ENCODE measurements around the gene ADAMTS20.
"Not testable (repeated sequence)": the region's sequence is repeated elsewhere in the genome, so short reads cannot be mapped to it uniquely, and the experiment has no call there.

ADAMTS20 gene

GRCh38 chr12:43381879-43382278, 170.1 kb downstream of the ADAMTS20 start:
- TF ChIP-seq NFRKB (IDR thresholded peaks at IDR 0.05) = no peak
- DNase-seq (ENCODE audit: extremely low spot score) = no peak
- CTCF ChIA-PET = no interaction called here
- POLR2A ChIA-PET = no interaction called here

- DNase-seq (ENCODE audit: extremely low spot score) = no peak
- ChIA-PET CTCF (no interaction called here), POLR2A (no interaction called here)
- TF ChIP-seq ZNF384 (IDR thresholded peaks at IDR 0.05) (no peak), HDGF (IDR thresholded peaks at IDR 0.05; ENCODE audit: borderline replicate concordance) (no peak), FOXM1 (IDR thresholded peaks at IDR 0.05; ENCODE audit: borderline replicate concordance) (no peak), ELF4 (IDR thresholded peaks at IDR 0.05) (no peak), ARNT (IDR thresholded peaks at IDR 0.05) (no peak), SUZ12 (IDR thresholded peaks at IDR 0.05) (no peak), L3MBTL2 (conservative IDR thresholded peaks at IDR 0.05) (no peak), FOXK2 (IDR thresholded peaks at IDR 0.05) (no peak), PKNOX1 (IDR thresholded peaks at IDR 0.05) (no peak), NFRKB (IDR thresholded peaks at IDR 0.05) (no peak), SP1 (IDR thresholded peaks at IDR 0.05) (no peak), CTBP1 (IDR thresholded peaks at IDR 0.05; ENCODE audit: borderline replicate concordance) (no peak), LEF1 (IDR thresholded peaks at IDR 0.05; ENCODE audit: borderline replicate concordance) (no peak), TARDBP (IDR thresholded peaks at IDR 0.05) (no peak), FOXA1 (IDR thresholded peaks at IDR 0.05) (no peak), BHLHE40 (IDR thresholded peaks at IDR 0.05; ENCODE audit: borderline replicate concordance) (no peak)
These were observed 173.6 kb downstream of the ADAMTS20 start for GRCh38 chr12:43378448-43378847.

- TF ChIP-seq L3MBTL2 (conservative IDR thresholded peaks at IDR 0.05) (no peak), HDGF (IDR thresholded peaks at IDR 0.05; ENCODE audit: borderline replicate concordance) (no peak), CTBP1 (IDR thresholded peaks at IDR 0.05; ENCODE audit: borderline replicate concordance) (no peak), FOXM1 (IDR thresholded peaks at IDR 0.05; ENCODE audit: borderline replicate concordance) (no peak), ELF4 (IDR thresholded peaks at IDR 0.05) (no peak), ZNF384 (IDR thresholded peaks at IDR 0.05) (no peak), LEF1 (IDR thresholded peaks at IDR 0.05; ENCODE audit: borderline replicate concordance) (no peak), TARDBP (IDR thresholded peaks at IDR 0.05) (no peak), FOXA1 (IDR thresholded peaks at IDR 0.05) (no peak), ARNT (IDR thresholded peaks at IDR 0.05) (no peak), BHLHE40 (IDR thresholded peaks at IDR 0.05; ENCODE audit: borderline replicate concordance) (no peak), SP1 (IDR thresholded peaks at IDR 0.05) (no peak), FOXK2 (IDR thresholded peaks at IDR 0.05) (no peak), PKNOX1 (IDR thresholded peaks at IDR 0.05) (no peak), SUZ12 (IDR thresholded peaks at IDR 0.05) (no peak), NFRKB (IDR thresholded peaks at IDR 0.05) (no peak)
- ChIA-PET POLR2A (no interaction called here), CTCF (no interaction called here)
- DNase-seq (ENCODE audit: extremely low spot score) = no peak
These were observed 181.7 kb downstream of the ADAMTS20 start for GRCh38 chr12:43370263-43370662.

GRCh38 chr12:43362910-43363694, 188.9 kb downstream of the ADAMTS20 start:
- ChIA-PET POLR2A (no interaction called here), CTCF (interaction anchor here (0.6 kb wide), 1 partner anchor 10 kb away, joined by 3 read pairs; no protein-coding TSS in a partner anchor)
- DNase-seq (ENCODE audit: extremely low spot score) = no peak
- TF ChIP-seq NFRKB (IDR thresholded peaks at IDR 0.05) (no peak), FOXM1 (IDR thresholded peaks at IDR 0.05; ENCODE audit: borderline replicate concordance) (no peak), ELF4 (IDR thresholded peaks at IDR 0.05) (no peak), FOXA1 (IDR thresholded peaks at IDR 0.05) (no peak)

GRCh38 chr12:43361031-43361710, 190.8 kb downstream of the ADAMTS20 start:
- no peak for TF ChIP-seq ZNF384 (IDR thresholded peaks at IDR 0.05)
- TF ChIP-seq BHLHE40 (IDR thresholded peaks at IDR 0.05; ENCODE audit: borderline replicate concordance) = no peak
- TF ChIP-seq ARNT (IDR thresholded peaks at IDR 0.05) = no peak
- TF ChIP-seq HDGF (IDR thresholded peaks at IDR 0.05; ENCODE audit: borderline replicate concordance) = no peak
- TF ChIP-seq FOXK2 (IDR thresholded peaks at IDR 0.05) = no peak
- TF ChIP-seq PKNOX1 (IDR thresholded peaks at IDR 0.05) = no peak
- ChIA-PET CTCF (no interaction called here), POLR2A (no interaction called here)
- DNase-seq (ENCODE audit: extremely low spot score) = no peak

GRCh38 chr12:43360001-43360400, 192.0 kb downstream of the ADAMTS20 start:
- DNase-seq (ENCODE audit: extremely low spot score); POLR2A ChIA-PET: not testable (repeated sequence)
- CTCF ChIA-PET = interaction anchor here (0.6 kb wide), 1 partner anchor 432 kb away, joined by 3 read pairs; no protein-coding TSS in a partner anchor

GRCh38 chr12:43357141-43357540, 194.9 kb downstream of the ADAMTS20 start:
- TF ChIP-seq L3MBTL2 (conservative IDR thresholded peaks at IDR 0.05) (no peak), BHLHE40 (IDR thresholded peaks at IDR 0.05; ENCODE audit: borderline replicate concordance) (no peak), TARDBP (IDR thresholded peaks at IDR 0.05) (no peak), NFRKB (IDR thresholded peaks at IDR 0.05) (no peak), HDGF (IDR thresholded peaks at IDR 0.05; ENCODE audit: borderline replicate concordance) (no peak), FOXA1 (IDR thresholded peaks at IDR 0.05) (no peak), ZNF384 (IDR thresholded peaks at IDR 0.05) (no peak), SP1 (IDR thresholded peaks at IDR 0.05) (no peak), CTBP1 (IDR thresholded peaks at IDR 0.05; ENCODE audit: borderline replicate concordance) (no peak), FOXK2 (IDR thresholded peaks at IDR 0.05) (no peak), SUZ12 (IDR thresholded peaks at IDR 0.05) (no peak), FOXM1 (IDR thresholded peaks at IDR 0.05; ENCODE audit: borderline replicate concordance) (no peak), ARNT (IDR thresholded peaks at IDR 0.05) (no peak), PKNOX1 (IDR thresholded peaks at IDR 0.05) (no peak), ELF4 (IDR thresholded peaks at IDR 0.05) (no peak), LEF1 (IDR thresholded peaks at IDR 0.05; ENCODE audit: borderline replicate concordance) (no peak)
- CTCF ChIA-PET = no interaction called here
- no peak for DNase-seq (ENCODE audit: extremely low spot score)
- POLR2A ChIA-PET = no interaction called here
